Stimulated activated CD8-positive, alpha-beta memory T cell treated with anti-CD3 and anti-CD28 coated beads, Interleukin-4, amount 100 ng/mL, for 48 hours (primary cell): ENCODE data around the gene TAF1B.
"Not testable (repeated sequence)": the region's sequence is repeated elsewhere in the genome, so short reads cannot be mapped to it uniquely, and the experiment has no call there.

Experiments used
- DNase-seq: peaks from one replicate; pipeline ENCODE4 v3.0.0-alpha.2; 2020

The TAF1B gene

DNA sequence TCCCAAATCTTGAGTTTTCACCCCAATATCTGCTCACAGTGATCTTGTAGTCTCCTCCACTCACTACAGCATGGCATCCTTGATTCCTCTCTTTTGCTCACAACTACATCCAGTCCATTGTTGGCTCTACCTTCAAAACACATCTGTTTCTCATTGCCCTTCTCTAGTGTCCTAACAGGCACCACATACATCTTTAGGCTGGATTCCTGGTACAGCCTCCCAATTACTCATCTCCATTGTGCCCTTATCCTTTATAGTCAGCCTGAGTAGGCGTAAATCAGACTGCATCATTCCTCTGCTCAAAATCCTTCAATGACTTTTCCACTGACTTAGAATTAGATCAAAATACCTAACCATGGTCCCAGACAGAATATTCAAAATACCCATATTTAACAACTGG is 10.7 kb upstream of the TAF1B start:
- no peak for DNase-seq

DNA sequence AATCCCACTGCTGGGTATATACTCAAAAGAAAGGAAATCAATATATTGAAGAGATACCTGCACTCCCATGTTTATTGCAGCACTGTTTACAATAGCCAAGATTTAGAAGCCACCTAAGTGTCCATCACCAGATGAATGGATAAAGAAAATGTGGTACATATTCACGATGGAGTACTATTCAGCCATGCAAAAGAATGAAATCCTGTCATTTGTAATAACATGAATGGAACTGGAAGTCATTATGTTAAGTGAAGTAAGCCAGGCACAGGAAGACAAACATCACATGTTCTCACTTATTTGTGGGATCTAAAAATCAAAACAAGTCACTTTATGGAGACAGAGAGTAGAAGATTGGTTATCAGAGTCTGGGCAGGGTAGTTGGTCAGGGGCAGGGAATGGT is 8.2 kb upstream of the TAF1B start:
- not testable (repeated sequence) for DNase-seq

DNA sequence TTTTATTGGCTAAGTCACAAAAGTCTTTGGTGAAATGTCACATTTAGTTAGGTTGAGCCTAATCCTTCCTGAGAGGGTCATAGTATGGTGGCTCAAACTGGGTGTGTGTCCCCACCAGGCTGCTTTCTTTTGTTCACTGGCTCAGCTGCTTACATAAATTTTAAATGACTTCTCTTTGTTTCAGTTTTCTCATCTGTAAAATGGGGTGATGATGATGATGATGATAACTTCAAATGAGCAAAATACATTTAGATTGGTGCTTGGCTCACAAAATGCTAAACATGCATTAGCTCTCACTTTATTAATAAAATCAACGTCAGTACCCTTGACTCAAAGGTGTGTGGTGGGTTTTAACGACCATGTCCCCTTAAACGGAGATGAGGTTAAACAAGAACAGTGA is 7.2 kb upstream of the TAF1B start:
- no peak for DNase-seq

DNA sequence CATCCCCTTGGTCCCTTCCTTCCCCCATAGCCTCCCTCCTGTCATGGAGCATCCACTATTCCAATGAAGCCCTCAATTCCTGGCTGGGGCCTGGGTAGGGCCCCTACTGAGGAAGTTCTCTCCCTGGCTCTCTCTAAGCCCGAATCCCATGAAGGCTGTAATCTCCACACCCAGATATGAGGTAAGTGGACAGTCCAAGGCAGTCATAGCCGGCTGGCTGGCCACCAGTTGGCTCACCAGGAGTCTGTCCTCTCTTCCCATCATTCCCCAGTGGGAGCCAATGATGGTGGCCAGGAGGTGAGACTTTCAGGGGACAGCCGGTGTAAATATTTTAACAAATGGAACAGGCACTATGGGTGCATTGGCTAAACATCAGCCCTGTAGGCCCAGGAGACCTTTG is 6.8 kb upstream of the TAF1B start:
- no peak for DNase-seq

DNA sequence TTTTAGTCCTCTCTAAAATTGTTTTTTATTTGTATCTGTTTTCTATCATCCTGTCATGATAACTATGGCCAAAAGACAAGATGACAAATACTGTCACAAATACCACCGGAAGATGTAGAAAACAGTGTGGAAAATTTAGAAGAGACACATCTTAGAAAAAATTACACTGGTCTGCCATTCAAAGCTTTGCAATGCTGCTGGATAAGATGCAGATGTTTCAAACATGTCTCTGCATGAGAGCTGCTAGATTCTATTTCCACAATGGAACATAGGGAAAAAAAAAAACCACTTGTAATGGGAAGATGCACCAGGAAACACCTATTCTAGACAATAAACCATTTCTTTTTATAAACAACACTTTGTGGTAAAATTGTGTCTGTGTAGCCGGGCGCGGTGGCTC is 5.8 kb upstream of the TAF1B start:
- no peak for DNase-seq

DNA sequence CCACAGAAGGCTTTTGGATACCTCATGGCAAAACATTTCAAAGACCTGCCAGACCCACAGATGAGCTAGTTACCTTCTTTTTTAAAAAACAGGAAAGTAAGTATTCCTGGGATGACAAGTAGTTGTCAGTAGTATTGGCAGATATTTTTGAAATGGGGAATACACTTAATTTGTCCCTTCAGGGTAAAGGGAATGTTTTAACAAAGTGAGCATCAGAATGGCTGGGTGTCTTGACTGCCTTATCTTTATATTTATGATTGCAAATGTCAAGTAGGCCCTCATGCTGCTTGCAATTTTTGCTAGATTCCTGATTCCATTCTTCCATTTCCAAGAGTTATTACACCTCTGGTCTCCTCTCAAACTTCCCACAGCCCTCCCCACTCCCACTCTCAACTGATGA is 4.9 kb upstream of the TAF1B start:
- no peak for DNase-seq

DNA sequence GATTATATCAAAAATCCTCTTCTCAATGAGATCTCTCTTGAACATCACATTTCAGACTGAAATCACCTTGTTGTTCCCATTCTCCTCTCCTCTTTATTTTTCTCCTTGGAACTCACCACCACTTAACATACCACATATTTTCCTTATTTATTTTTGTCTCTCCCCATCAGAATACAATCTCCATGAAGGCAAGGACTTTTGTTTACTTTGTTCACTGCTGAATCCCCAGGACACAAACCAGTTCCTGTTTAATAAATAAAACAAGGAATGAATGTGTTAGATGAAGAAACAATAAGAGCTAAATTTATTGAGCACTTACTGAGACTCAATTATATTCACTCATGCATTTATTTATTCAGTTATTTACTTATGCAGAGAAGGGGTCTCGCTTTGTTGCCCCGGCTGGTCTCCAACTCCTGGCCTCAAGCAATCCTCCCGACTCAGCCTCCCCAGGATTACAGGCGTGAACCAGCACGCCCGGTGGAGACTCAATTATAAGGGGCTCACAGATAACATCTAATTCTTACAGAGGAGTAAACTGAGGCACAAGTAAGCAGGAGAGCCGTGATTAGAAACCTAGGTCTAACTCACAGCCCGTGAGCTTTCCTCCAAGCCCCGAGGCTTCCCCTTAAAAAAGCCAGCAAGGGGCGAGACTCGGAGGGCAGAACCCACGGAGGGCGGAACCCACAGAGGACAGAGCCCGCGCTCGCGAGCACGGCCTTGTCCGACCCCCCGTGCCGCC is 616 bp upstream of the TAF1B start:
- no peak for DNase-seq

DNA sequence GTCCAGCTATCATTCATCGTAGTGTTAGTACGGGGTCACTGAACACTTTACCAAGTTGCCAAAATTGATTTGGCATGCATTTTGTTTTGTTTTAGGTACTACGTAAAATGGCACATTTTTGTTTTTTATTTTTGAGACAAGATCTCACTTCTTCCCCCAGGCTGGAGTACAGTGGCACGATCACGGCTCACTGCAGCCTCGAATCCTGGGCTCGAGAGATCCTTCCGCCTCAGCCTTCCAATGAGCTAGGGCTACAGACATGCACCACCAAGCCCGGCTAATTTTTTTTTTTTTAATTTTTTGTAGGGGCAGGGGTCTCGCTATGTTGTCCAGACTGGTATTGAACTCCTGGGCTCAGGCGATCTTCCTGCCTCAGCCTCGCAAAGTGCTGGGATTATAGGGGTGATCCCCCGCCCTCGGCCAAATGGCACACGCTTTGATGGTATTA is 786 bp downstream of the TAF1B start:
- no peak for DNase-seq

DNA sequence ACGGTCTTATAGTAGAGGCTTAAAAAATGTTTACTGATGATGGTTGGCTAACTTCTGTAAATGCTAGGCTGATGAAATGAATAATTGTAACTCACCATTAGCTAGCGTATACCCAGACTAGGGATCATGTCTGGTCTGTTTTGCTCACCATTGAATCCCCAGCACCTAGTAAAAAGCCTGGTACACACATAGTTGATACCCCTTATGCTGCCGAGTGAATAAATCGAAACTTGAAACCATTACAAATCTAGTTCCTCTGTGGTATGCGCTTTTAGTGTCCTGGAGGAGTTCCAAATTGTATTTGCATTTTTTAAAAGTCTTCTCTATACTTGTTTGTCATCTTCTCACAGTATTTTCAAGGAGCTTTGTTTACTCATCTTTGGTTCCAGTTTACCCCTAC is 1.3 kb downstream of the TAF1B start:
- DNase-seq = no peak

DNA sequence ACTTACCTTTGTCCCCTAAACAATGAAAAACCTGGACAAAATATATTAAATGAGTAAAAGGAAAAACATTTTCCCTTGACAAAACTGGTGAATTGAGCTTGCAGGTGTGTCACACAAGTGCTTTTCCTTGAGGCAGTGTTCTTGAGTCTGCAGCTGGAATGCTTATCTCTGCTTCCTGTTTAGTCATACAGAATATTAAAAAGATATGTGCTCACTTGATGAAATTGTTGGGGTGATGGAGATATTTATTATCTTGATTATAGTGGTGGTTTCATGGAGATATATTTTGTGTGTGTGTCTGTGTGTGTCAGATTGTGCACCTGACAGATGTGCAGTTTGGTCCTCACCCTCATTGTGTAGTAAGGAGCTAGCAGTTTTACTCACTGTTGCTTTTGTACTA is 3.3 kb downstream of the TAF1B start:
- no peak for DNase-seq

DNA sequence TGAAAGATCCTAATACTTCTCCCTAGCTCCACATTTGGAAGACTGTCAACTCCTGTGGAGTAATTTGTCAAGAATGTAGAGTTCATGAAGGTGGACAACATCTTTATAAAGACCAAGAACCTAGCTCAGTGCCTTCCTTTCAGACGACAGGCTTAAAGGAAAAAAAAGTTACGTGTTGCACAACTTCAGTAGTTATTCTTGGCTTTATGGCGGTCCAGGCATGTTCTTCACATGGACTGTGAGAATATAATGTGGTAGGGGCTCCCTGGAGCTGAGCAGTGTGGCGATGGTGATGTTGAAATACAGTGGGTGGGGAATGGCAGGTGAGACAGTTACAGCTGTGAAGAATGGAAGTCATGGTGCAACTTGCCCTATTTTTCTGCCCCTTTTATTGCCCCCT is 3.9 kb downstream of the TAF1B start:
- no peak for DNase-seq

DNA sequence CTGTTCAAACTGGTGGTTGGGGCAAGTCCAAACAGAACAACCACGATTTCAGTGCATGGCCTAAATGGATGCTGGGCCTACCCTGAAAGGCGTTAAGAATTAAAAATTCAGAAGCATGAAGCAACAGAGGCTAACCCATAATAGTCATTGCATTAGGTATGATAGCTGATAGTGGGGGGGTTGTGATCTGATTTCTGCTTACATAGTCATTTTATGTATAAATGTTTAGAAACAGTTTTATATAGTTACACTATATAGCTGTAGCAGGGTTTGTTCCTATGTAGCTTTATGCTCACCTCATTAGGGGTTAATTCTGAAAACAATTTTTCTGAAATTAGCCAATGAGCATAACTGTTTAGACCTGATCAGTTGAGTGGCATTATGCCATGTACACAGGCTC is 9.6 kb downstream of the TAF1B start:
- no peak for DNase-seq

DNA sequence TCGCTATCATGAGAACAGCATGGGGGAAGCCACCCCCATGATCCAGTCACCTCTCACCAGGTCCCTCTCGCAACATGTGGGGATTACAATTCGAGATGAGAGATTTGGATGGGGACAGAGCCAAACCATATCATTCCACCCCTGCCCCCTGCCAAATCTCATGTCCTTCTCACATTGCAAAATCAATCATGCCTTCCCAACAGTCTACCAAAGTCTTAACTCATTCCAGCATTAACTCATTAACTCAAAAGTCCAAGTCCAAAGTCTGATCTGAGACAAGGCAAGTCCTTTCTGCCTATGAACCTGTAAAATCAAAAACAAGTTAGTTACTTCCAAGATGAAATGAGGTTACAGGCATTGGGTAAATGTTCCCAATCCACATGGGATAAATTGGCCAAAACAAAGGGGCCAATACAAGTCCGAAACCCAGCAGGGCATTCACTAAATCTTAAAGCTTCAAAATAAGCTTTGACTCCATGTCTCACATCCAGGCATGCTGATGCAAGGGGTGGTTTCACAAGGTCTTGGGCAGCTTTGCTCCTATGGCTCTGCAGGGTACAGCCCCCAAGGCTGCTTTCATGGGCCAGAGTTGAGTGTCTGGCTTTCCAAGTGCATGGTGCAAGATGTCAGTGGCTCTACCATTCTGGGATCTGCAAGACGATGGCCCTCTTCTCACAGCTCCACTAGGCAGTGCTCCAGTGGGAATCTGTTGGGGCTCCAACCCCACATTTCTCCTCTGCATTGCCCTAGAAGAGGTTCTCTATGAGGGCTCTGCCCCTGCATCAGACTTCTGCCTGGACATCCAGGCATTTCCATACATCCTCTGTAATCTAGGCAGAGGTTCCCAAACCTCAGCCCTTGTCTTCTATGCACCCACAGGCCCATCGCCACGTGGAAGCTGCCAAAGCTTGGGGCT is 14.8 kb downstream of the TAF1B start:
- DNase-seq = no peak

DNA sequence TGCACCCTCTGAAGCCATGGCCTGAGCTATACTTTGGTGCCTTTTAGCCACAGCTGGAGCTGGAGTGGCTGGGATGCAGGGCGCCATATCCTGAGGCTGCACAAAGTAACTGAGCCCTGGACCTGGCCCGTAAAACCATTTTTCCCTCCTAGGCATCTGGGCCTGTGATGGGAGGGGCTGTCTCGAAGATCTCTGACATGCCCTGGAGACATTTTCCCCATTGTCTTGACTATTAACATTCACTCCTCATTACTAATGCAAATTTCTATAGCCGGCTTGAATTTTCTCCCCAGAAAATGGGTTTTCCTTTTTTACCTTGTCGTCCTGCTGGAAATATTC is 15.4 kb downstream of the TAF1B start:
- no peak for DNase-seq

DNA sequence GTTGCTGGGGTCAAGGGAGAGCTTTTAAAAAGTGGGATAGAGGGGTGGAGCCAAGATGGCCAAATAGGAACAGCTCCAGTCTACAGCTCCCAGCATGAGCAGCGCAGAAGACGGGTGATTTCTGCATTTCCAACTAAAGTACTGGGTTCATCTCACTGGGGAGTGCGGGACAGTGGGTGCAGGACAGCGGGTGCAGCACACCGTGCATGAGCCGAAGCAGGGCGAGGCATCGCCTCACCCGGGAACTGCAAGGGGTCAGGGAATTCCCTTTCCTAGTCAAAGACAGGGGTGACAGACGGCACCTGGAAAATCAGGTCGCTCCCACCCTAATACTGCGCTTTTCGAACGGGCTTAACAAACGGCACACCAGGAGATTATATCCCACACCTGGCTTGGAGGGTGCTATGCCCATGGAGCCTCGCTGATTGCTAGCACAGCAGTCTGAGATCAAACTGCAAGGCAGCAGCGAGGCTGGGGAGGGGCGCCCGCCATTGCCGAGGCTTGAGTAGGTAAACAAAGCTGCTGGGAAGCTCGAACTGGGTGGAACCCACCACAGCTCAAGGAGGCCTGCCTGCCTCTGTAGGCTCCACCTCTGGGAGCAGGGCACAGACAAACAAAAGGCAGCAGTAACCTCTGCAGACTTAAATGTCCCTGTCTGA is 17.8 kb downstream of the TAF1B start:
- DNase-seq = not testable (repeated sequence)

DNA sequence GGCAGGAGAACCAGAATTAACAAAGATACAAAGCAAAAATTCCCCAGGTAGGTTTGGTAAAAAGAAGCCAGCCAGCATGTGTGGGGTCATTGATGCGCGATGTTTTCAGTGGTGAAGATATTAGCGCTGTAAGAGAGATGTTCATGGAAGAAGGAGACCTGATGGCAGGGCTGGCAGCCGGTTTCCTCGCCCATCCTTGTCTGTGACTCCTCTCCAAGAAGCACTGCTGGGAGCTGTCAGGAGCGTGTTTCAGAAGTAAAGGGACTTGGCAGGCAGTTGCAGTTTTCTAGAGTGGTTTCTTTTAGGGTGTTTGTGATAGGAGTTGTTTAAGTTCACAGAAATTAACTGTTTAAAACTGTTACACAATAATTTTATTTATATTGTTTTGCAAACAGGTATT is 24.6 kb downstream of the TAF1B start:
- DNase-seq = no peak

DNA sequence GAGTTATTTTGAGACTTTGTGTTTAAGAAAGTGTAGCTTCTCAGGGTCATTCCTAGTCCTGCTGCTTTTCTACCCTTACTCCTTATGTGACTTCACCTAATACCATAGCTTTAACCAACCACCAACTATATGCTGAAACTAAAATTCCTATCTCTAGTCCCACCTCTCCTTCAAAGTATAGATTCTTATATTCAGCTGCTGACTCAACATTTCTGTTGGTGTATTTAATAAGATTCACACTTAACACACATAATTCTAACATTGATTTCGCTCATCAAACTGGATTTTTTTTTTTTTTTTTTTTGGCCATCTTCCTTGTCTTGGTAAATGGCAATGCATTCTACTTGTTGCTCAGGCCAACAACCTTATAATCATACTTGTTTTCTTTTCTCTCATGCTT is 30.1 kb downstream of the TAF1B start:
- no peak for DNase-seq

DNA sequence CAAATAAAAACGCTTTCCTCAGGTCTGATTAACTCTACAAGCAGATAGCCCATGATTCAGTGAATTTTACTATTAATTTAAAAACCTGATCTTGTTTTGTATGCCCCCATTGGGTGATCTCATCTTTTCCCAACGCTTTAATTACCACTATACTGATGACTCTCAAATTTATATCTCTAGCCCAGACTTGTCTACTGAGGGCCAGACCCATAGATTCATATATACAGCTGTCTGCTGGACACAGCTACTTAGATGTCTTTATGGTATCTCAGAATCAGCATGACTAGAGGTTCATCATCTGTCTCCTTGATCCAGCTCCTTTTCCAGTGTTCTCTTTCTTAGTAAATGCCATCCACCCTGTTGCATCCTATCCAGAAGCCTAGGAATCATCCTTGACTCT is 33.8 kb downstream of the TAF1B start:
- DNase-seq = no peak

DNA sequence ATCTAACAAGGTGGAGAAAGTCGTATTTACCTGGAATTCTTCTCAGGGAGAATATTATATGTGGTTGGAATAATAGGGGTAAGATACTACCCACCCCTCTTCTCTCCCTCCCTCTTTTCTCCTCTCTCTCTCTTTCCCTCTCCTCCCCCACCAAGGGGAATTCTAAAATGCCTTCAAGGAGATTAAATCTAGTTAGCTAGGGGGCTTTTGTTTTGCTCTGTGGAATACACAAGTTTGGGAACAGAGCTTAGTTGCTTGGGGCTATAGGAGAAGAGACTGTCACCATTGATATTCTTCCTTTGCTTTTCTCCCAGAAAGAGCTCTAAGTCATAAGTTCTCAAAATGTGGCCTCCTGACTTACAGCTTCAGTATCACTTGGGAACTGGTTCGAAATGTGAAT is 34.5 kb downstream of the TAF1B start:
- no peak for DNase-seq

DNA sequence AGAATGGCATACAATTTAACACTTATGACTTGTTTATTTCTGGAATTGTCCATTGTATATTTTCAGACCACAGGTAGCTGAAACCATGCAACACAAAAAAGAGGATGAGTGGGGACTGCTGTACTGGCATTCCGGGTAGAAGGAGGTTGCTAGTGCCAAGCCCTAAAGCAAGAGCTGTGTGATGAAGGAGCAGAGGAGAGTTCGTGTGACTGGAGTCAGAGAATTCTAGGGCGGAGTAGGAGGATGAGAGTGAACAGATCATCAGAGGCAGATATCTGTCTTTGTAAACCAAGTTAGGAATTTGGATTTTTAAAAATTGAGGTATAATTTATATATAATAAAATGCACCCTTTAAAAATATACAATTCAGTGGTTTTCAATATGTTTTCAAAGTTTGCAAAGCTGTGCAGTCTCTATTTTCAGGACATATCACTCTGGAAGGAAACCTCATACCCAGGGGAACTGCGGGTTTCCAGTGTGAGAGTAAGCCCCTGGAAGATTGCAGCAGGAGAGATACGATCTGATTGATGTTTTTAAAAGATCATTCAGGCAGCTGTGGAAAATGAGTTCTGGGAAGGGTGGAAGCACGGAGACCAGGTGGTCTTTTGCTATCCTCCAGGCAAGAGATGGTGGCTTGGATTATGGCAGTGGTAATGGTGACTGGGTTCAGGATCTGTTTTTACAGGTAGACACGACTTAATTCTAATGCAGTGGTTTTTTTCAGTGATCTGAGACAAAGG is 36.4 kb downstream of the TAF1B start:
- DNase-seq = no peak

DNA sequence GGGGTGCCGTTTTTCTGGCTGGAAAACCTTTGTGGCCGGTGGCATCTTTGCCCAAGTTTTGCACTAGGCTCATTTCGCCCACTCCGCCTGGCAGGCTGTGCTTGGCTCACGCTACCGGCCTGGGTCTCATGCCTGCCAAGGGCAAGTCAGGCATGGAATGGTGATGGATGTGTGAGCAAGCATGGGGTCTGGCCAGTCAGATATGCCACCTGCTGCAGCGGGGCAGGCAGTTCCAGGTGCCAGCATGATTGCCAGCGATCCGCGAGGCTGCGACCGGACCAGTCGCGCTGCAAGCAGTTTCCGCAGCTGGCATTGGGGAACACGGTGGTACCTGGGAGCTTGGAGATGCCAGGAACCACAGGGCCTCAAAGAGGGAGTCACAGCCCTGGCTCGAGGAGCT is 40.6 kb downstream of the TAF1B start:
- no peak for DNase-seq

DNA sequence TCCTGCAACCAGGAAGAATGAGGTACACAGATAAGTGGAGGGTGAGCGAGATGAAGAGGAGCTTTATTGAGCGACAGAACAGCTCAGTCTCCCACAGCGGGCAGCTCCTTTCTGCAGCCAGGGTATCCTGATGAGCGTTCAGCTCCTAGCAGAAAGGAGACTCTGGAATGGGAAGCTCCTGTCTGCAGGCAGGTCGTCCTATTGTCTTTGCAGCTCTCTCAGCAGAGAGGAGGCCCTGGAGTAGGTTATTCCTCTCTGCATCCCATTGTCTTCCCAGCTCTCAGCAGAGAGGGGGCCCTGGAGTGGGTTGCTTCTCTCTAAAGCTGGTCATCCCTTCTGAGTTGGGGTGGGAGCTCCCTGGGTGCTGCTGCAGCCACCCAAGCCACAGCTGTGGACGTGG is 41.2 kb downstream of the TAF1B start:
- DNase-seq = no peak

DNA sequence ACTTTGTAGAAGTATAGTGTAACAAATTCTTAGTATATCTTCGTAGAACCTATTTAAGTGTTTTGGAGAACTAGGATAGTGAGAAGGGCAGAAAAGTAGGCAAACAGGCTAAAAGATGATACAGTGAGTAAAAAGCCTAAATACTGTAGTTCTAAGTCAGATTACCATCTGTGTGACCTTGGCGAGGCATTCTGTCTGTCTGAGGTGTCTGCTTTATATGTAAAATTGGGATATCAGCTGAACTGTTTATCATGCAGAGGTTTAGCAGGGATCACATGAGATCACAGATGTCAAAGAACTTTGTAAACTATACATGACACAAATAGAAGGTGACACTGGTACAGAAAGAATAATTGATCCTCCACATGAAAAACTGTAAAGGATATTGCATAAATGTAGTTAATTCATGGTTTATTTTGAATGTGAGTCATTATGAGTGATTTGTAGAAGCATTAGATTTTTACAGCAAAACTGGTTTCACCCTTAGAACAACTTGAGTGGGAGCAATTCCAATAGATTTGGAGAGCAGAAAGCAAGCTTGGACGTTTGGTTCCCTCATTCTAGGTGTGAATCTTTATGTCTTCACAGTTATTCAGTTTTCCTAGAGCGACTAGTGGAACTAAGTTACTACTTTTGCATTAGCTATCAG is 41.9 kb downstream of the TAF1B start:
- DNase-seq = no peak
